GM12891 (cell line): ENCODE measurements around the gene WWP2.

Source experiments
- PAX5 ChIP-seq: IDR thresholded peaks from 2 replicates; pipeline ENCODE4 v1.6.1; 2011; ENCODE audit warnings: low read length, moderate library complexity, mild to moderate bottlenecking; ENCODE audit not compliant: insufficient read depth, severe bottlenecking
- POLR2A ChIP-seq: IDR thresholded peaks from 2 replicates; pipeline ENCODE4 v1.6.1; 2011; ENCODE audit warnings: low read depth, low read length, control low read depth
- POLR2AphosphoS5 ChIP-seq: IDR thresholded peaks from 2 replicates; pipeline ENCODE4 v1.6.1; 2011; ENCODE audit warnings: low read depth, low read length, control low read depth

- TF ChIP-seq POLR2AphosphoS5 (peak; percentile 83), POLR2A (peak; percentile 87), PAX5 (no peak)
Observed at GRCh38 chr16:69761983-69762813, at the start of gene WWP2.
